ENCODE measurements around the gene RENBP.

Gene RENBP

DNA sequence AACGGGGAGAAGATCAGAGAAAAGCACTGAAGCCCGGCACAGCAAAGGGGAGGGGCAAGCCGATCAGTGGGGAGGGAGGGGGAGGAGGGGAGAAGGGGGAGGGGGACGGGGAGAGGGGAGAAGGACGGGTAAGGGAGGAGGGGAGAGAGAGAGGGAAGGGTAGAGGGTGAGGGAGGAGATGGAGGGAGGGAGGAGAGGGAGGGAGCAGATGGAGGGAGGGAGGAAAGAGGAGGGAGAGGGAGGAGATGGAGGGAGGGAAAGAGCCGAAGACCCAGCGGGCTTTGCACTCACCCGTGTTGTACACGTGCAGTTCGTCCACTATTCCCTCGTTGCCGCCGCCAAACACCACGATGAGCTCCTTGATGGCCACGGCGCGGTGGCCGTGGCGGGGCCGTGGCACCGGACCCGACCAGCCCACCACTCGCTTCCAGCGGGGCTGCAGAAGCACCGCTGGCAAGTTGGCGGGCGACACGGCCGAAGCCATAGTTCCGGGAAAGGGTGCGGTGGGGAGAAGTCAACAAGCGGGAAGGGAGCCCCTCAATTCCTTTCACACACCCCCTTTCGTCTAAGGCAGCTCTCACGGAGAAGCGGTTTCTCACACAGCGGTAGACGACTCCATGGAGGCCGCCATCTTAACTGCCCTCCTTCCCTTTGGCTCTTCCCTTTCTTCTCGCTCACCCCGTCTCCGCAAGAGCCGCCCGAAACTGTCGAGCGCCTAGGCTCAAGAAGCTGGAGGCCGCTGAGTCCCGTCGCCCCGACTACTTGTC lies 26.1 kb upstream of the RENBP start:
- peak in 1 of 2 experiments; percentile 19 for DNase-seq

DNA sequence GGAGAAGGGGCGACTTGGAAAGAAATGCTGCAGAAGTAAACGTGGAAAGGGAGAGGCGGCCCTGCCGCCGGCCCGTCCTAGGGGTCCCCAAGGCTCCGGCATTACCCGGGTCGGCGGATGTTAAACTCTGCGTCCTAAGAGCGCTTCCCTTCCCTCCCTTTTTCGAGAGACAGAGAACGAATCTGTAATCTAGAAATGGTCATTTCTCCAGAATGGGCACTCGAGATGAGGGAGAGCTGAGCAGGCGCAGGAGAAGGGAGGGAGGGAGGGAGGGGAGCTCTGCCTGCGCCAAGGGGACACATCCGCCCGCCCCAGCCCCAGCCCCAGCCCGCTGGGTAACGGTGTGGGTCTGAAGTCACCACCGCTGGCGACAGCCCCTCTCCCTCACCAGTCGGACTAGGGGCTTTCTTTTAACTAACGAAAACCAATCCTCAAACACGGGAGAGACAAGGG lies 25.5 kb upstream of the RENBP start:
- no peak for DNase-seq

DNA sequence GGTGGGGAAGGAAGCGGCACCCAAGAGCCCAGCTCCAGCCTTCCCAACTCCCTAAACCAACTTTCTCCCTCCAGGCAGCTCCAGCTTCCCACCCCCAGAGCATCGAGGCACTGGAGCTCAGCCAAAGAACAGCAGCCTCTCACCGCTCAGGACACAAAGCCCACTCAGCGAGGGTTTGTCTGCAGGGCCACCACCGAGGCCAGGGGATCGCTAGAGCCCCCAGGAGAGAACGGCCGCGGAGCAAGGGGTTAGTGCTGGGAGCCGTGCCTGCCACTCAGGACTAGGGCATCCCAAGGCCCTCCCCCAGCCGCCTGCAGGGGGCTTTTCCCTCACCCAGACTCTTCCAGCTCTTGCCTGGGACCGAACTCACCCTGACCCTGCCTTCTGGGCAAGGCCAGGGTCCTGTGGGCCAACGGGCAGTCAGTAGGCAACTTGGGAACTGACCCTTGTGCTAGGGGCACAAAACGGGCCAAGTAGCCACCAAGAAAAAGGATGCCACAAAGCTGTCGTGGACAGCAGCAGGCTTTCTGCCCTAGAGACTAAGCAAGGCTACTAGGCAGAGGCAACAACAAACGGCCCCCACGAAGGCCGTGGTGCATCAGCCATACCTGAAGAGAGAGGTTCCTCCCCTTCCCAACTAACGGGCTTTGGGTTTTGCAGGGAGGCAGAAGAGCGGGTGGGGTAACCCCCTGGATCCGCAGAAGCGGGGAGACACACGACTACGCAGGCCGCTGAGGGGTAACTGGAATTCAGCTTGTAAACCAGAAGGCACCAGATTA lies 24.9 kb upstream of the RENBP start:
- no peak for DNase-seq

DNA sequence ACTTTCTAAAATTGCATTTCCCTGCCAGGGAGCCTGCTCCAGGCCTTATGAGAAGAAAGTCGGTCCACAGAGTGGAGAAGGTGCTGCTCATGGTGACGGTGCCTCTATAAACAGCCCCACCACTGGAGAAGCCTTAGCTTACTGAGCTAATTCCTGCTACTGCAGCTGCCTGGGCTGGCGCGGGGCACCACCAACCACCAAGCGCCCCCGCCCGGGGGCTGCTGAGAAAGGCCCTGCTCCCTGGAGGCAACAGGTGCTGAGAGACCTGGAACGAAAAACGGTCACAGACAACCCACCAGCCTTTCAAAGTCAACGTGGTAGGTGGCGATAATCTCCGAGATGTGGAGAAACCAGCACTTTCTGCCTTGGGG lies 24.3 kb upstream of the RENBP start:
- peak in 1 of 2 experiments; percentile 4 for DNase-seq

DNA sequence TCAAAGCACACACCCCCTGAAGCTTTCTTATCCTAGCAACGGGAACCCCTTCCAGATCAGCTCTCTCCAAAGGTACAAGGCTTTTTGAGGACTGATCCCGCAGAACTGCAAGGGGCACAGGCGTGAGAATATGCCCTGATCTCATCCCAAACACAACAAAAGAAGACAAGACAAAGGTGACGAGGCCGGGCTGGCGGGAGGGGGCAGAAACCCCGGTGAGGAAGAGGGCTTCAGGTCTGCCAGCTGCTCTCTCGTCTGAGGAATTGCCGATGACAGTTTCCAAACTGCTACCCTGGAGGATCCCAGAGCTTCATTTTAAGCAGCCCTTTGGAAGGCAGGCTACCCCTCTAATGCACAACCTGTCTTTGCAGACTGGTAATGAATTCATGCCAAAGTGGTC lies 23.8 kb upstream of the RENBP start:
- no peak for DNase-seq

DNA sequence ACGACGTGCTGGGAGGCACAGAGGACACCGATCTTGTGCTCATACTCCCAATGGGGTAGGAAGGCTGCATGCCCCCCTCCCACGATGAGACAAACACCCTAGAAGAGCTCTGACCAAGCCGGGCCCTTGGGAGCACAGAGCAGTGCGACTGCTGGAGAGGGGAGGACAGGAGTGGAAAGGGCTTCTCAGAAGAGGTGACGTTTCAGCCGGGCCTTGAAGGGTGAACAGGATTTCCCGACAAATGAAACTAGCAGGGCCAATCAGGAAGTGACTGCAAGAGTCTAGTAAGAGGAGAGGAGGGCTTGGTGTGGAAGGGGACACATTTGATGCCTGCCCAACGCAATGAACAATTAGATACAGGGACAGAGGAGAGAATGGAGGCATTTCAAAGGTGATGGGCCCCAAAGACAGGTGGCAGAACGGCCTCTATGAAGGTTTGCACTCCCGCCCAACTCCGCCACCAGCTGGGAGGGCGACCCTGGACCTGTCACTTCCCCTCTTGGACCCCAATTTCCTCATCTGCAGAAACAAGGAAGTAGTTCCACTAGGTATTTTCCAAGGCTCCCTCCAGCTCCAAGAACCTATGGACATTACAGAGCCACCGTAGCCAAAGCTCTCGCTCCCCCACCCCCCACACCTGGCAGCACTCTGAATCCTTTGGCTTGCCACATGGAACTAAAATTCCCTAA lies 23.2 kb upstream of the RENBP start:
- DNase-seq, result no peak

DNA sequence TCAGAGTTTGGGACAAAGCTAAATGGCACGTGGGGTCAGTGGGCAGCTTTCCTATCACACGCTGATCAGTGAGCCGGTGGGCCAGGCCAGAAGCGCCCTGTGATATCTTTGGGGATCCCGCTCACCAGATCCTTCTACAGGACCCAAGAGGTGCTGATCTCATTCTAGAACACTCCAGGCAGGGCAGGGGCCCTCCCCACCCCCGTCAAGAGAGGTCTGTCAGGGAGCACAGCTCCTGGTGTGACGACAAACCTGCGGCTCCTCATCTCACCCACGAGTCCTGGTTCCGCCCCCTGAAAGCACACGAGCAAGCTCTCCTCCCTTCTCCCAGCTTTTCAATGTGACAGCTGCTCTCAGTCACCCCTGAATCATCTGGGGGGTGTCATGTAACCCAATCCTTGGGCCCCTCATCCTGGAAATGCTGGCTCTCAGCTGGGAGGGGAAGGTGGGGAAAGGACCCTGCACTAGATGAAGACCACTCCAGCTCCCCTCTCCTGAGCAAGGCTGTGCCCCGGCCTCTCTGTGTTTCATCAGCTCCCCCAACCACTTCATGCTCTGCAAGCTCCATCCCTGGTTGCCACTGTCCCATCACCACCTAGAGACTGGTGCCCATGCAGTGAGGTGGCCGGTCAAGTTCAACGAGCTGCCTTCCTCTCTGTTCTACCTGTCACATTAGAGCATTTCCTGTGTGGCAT lies 22.5 kb upstream of the RENBP start:
- no peak for DNase-seq

DNA sequence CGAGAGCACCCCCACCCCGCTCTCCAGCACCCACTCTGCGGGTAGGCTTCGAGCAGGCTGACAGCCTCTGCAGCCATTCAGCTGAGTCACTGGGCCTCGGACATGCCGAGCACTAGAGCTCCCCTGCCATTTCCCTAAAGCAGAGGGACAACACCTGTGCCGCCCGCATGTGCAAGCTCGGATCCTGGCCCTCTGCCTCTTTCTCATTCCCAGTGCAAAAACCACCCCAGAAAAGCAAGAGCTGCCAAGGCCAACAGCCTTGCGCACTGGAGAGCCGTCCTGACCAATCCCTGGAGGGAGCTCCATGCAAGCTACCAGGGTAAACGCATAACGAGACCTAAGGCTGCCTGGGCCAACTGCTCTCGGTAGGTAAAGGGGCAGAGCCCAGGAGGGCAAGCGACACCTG lies 21.8 kb upstream of the RENBP start:
- DNase-seq, result no peak

DNA sequence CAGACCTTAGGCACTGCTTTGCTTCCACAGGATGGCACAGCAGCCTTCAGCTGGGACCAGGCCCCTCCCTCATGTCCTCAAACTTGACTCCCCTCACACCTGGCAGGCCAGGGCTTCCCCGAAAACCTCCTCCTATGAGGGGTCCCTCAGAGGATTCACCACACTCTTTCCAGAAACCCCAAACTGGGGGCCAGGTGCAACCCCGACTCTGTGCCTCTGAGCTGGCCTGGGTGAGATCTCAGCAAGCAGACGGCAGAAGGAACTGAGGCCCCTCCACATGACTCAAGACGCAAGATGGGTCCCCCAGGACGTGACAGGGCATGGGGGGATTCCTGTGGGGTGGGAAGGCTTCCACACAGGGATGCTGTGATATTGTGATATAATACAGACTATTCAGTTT lies 21.0 kb upstream of the RENBP start:
- no peak for DNase-seq

DNA sequence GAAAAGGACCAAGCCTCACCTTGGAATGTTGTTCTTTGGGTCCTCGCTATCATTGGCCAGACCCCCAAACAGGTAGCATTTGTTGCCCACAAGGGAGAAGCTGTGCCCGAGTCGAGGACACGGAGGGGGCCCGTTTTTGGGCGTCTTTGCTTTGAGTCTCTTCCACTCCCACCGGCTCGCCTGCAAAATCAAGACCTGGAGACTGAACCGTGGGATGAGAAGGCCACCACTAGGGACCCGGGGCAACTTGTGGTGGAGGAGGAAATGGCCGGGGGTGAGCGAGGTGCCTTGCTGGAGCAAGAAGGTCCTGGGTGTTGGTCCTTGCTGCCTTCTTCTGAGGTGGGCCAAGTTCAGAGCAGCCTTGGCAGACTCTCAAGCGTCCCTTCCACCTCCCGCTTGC lies 19.7 kb upstream of the RENBP start:
- DNase-seq, result no peak

DNA sequence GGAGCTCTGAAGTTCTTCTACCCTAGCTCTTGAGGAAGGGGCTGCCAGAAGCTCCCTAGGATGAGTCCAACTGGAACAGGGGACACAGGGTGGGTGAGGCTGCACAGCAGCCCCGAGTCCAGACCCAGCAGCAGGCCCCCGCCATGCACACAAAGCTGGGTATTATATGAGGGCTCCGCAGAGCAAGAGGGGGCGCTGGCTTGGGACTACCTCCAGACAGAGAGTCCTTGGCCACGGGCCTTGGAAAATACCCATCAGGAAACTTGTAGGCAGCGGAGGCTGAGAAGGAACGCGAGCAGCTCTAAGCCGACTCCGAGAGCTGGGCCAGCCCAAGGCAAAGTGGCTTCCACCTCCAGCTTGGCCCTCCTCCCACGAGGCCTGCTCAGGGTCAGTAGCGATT lies 19.1 kb upstream of the RENBP start:
- DNase-seq, result no peak

DNA sequence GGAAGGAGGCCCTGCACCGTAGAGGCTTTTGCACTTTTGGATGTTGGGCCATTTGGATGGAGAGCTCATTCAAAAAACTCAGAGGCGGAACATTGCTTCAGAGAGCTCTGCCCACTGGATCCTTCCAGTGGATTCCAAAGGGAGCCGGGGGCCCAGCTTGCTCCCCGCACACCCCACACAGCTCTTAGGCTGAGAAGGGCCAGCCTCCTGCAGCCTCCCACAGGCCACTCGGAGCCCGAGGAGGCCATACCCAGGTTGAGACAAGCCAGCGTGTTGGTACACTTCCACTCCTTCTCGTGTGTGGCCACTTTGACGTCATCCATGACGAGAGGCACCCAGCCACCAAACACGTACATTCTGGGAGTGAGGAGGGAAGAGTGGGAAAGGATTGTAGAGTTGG lies 16.8 kb upstream of the RENBP start:
- no peak for DNase-seq

DNA sequence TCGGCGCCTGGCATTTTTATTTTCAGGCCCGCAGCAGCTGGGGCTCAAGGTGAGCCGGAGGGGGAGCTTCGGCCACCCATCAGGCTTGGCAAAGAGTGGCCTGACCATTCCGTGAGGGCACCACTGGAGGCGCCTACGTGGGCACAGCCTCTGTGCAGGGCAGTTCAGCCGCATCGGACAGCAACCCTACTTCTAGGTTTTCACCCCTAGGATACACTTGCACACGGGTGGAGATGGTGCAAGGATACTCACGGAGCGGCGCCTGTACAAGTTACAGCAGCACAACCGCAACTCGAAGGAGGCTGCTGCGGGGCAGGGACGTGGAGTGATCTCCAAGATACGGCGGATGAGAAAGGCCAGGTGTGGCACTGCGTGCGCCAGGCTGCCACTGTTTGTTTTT lies 16.3 kb upstream of the RENBP start:
- DNase-seq, result no peak

DNA sequence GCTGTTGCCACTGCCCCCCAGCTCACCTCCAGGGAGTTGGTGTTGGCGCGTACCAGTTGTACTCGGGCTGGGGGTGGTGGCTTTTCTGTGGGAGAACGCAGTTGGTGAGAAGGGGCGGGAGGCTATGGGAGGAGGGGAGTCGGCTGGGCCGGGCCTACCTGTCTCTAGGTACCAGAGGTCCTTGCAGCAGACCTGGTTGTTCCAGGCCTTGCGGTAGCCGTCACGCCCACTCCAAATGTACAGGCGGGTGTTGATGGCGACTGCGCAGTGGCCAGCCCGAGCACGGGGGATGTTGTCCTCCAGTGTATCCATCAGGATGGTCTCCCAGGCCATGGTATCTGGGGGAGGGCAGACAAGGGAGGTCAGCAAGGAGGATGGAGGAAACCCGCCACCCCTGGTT lies 15.6 kb upstream of the RENBP start:
- DNase-seq, result no peak

DNA sequence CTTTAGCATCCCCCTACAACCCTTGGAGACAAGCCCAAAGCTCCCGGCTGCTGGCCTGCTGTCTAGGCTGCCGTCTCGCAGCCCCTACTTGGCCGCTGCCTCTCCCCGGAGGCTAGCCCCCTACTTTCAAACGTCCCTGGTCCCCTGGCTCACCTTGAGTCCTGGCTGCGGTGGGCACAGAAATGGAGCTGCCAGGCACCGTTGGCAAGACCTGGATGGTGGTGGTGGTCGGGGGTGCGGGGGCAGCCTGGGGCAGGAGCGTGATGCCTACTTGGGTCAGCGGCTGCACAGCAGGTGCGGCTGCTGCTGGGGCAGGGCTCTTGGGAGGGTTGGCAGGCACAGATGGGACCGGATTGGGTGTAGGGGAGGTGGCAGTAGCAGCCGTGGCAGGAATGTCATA lies 15.2 kb upstream of the RENBP start:
- no peak for DNase-seq

DNA sequence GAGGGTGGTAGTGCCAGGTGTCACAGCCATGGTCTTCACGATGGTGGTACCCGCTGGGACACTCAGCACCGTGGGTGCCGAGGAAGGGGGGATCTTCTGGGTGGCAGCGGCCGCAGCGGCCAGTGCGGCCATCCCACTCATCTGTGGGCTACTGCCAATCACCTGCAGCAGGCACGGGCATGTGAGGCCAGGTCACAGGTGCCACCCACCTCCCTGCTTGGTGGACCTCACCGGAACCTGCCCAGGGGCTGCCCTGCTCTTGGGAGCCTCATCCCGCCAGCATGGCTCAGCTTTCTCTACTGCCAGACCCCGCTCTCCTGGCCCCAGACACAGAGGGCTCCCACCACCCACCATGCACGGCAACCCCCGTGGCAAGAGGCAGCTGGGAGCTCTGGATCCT lies 14.2 kb upstream of the RENBP start:
- no peak for DNase-seq

DNA sequence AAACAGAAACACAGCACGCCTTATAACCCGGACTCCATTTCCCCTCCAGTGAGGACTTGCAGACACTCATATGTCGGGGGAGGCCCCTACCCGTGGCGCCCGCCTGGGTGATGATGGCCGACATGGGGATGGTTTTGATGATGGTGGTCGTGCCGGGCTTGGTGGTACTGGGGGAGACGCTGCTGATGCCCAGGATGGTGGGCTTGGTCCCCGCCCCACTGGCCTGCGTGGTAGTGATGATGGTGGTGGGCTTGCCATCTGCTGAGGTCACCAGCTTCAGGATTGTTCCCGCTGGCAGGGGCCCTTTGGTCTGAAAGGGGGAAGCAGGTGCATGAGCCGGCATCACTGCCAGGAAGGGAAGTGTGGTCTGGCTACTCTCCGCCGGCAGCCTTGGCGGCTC lies 12.8 kb upstream of the RENBP start:
- no peak for DNase-seq

DNA sequence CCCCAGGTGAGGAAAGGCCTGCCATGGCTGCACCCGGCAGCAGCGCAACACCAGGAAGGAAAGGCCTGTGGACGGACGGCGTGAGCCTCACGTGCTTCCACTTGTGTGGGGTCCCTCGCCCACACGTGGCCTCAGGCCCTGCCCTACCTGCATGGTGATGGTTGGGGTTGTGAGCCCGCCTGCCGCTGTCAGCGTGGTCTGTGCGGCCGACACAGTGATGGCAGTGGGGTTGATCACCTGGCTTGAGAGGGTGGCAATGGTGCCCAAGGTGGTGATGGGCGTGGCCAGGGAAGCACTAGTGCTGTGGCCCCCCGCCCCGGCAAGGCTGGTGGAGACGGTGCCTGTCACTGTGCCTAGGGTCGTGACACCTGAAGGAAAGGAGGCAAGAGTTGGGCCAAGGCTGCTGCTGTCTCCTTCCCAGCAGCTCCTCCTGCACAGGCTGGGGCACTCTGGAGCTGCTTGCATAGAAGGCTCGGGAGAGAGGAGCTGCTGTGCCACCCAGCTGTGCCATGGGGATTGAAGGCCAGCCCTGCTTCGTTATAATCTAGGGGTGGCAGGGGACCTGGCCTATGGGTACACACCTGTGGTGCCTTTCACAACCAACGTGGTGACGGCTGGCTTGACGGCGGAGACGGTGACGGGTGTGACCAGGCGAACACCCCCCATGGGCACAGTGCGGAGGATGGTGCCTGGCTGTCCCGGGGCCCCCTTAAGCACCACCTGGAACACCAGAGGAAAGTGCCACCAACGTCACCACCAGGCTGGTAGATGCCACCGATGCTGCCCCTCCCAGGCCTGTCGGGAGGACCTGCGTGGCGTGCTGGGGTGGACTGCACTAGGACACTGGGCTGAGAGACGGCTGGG lies 11.8 kb upstream of the RENBP start:
- no peak for DNase-seq

DNA sequence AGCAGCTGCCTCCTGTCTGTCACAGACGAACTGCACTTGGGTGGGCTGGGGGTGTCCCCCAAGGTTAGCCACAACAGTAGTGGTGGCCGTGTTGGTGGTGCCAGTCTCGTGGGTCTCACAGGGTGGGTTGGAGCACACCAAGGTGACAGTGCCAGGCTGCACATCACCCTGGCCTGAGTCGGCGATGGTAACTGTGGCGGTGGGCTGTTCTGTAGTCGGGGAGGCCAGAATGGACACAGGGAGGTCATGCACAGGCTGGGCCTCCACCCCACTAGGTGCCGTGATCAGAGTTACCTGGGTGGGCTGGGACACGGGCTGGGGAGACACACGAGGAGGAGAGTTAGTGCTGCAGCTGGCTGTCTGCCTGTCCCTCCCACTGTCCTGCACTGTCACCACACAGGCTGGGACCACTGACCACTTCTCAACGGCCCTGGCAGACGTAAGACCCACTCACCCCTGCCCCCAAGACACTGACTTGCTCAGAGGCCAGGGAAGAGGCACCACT lies 10.8 kb upstream of the RENBP start:
- no peak for DNase-seq

DNA sequence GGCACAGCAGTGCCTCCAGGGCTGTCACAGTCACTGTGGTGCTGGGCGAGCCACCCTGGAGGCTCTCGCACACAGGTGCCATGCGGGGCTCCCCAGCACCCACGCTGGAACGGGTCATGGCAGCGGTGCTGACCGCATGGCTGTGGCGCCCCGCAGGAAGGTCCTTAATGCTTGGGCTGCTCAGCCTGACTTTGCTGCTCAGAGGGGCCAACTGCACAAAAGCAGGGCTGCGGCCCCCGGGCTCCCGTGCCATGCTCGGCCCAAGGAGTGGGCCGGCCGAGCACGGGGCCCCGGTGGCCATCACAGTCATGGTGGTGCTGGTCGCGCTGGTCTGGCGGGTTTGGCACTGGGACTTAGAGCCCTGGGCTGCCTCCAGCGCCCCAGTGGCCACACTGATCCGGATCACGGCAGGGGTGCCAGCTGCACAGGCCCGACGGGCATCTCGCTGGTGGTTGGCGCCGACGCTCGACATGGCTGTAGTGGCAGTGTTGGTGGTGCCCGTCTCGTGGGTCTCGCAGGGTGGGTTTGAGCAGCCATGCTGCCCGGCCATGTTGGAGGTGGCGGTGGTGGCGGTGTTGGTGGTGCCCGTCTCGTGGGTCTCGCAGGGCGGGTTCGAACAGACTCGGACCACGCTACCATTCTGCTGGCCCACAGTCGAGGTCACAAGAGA lies 10.2 kb upstream of the RENBP start:
- DNase-seq, result no peak

DNA sequence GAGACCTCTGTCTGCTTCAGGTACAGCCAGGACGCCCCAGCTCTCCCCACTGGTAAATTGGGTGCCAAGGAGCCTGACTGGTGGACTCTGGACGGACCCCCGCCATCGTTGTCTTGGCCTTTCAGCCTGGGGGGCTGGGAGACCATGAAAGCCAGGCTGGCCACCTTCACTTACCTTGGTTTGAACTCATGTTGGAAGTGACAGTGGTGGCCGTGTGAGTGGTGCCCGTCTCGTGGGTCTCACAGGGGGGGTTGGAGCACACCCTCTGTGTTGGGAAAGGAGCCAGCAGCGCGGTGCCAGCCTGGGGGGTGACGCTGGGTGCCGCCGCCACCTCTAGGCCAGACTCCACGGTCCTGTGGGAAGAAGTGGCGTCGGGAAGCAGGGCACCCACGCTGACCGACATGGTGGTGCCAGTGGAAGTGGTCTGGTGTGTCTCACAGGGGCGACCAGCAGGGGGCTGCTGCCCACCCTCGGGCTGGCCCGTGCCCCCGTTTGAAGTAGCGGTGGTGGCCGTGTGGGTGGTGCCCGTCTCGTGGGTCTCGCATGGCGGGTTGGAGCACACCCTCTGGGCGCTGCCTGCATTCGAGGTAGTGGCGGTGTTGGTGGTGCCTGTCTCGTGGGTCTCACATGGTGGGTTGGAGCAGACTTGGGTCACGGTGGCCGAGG lies 9.6 kb upstream of the RENBP start:
- no peak for DNase-seq
